DND-41 (cell line): ENCODE measurements around the gene ABLIM2.

Experiments used
- ATAC-seq: fragments of 200-7000 bp; cut with Tn5 transposase; 3 replicates; pipeline ENCODE4 v1.9.1; 2021; ENCODE audit warnings: low read depth; ENCODE audit not compliant: insufficient read depth
- DNase-seq: peaks from one replicate; pipeline ENCODE4 v3.0.0-alpha.2; 2020
- H2AFZ ChIP-seq: 2 replicates; pipeline ENCODE4 v1.6.0; 2012; ENCODE audit warnings: low read depth, low read length
- H3K27ac ChIP-seq: 2 replicates; pipeline ENCODE4 v1.5.1; 2012; ENCODE audit warnings: low read length, inconsistent platforms
- H3K27me3 ChIP-seq: fragments of 200-600 bp; sonication (generic); 2 replicates; pipeline ENCODE4 v1.6.0; 2012; ENCODE audit warnings: low read length, mild to moderate bottlenecking, inconsistent platforms; ENCODE audit not compliant: insufficient read depth, poor library complexity
- H3K36me3 ChIP-seq: 2 replicates; pipeline ENCODE4 v1.5.1; 2012; ENCODE audit warnings: low read length, inconsistent platforms; ENCODE audit not compliant: insufficient read depth
- H3K4me1 ChIP-seq: 2 replicates; pipeline ENCODE4 v1.5.1; 2012; ENCODE audit warnings: mild to moderate bottlenecking, low read length; ENCODE audit not compliant: insufficient read depth
- H3K4me2 ChIP-seq: 2 replicates; pipeline ENCODE4 v1.6.0; 2012; ENCODE audit warnings: mild to moderate bottlenecking, moderate library complexity, low read length, inconsistent platforms; ENCODE audit not compliant: insufficient read depth
- H3K4me3 ChIP-seq, 2 experiments: fragments of 200-600 bp in 1 of 2; shearing (Covaris generic) in 1 of 2; 2 replicates each; pipeline ENCODE4 v1.5.1; 2012 to 2016; ENCODE audit warnings: inconsistent platforms in 2 of 2, low read length in 2 of 2, mild to moderate bottlenecking in 2 of 2, low read depth in 1 of 2, moderate library complexity in 1 of 2
- H3K79me2 ChIP-seq: 2 replicates; pipeline ENCODE4 v1.6.0; 2012; ENCODE audit warnings: low read length, inconsistent platforms; ENCODE audit not compliant: insufficient read depth
- H3K9ac ChIP-seq: 2 replicates; pipeline ENCODE4 v1.6.0; 2012; ENCODE audit warnings: low read depth, mild to moderate bottlenecking, inconsistent platforms, low read length, moderate library complexity
- H3K9me3 ChIP-seq: 2 replicates; pipeline ENCODE4 v1.5.1; 2012; ENCODE audit warnings: low read length, moderate library complexity, mild to moderate bottlenecking, inconsistent platforms; ENCODE audit not compliant: insufficient read depth, severe bottlenecking
- H4K20me1 ChIP-seq: 2 replicates; pipeline ENCODE4 v1.6.0; 2012; ENCODE audit warnings: low read length; ENCODE audit not compliant: insufficient read depth
- CTCF ChIP-seq: IDR thresholded peaks from 2 replicates; pipeline ENCODE4 v1.5.1; 2012; ENCODE audit warnings: borderline replicate concordance, low read length, moderate library complexity, mild to moderate bottlenecking; ENCODE audit not compliant: poor library complexity, severe bottlenecking; ENCODE audit errors: extremely low read depth
- EZH2 ChIP-seq: IDR thresholded peaks from 3 replicates; pipeline ENCODE4 v1.6.1; 2012; ENCODE audit warnings: borderline replicate concordance, low read depth, mild to moderate bottlenecking, moderate library complexity, low read length, inconsistent platforms; ENCODE audit not compliant: severe bottlenecking

The ABLIM2 gene

DNA sequence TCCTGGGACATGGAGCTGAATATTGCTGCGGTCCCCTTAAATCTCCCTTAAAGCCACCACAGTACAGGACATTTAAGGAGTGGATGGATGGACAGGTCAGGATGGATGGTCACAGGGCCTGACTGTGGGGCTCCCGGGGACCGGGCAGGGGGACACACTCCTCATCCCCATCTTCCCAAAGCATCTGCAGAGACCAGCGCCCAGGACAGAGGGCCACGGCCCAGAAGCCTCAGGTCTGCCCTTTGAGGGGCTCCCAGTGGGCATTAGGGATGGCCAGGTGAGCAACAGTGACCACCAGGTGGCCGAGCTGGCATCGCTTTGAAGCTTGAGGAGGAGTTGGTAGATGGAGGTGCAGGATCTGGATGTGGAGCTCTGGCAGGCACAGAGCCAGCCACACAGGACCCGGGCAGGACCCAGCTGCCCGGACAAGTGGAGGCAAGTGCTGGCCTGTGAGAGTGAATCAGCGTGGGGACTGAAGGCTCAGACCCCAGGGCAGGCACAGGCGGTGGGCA, 51.4 kb downstream of the ABLIM2 start:
- Histone ChIP-seq H3K9me3 (no peaks in the 10 kb centered on the region), H3K27ac (no peak overlapping the region), H3K27me3 (no peaks in the 10 kb centered on the region), H3K36me3 (no peaks in the 10 kb centered on the region), H3K4me1 (no peaks in the 10 kb centered on the region), H3K4me2 (no peak overlapping the region), H3K4me3 (no peak overlapping the region), H3K79me2 (no peaks in the 10 kb centered on the region), H2AFZ (no peak overlapping the region), H4K20me1 (peaks cover 4% of the 10 kb centered on the region; the same call in 1 of the 2 replicates), H3K9ac (no peak overlapping the region)
- DNase-seq: no peak
- TF ChIP-seq EZH2: no peak
- no peak for TF ChIP-seq CTCF
- no peak for ATAC-seq

- peaks cover 8% of the 10 kb centered on the region; the same call in 1 of the 2 replicates for H4K20me1 ChIP-seq
- ATAC-seq (no peak), DNase-seq (no peak)
- no peak overlapping the region for H3K27ac ChIP-seq
- H3K36me3 ChIP-seq: no peaks in the 10 kb centered on the region
- H3K79me2 ChIP-seq: no peaks in the 10 kb centered on the region
- no peak overlapping the region for H2AFZ ChIP-seq
- no peaks in the 10 kb centered on the region for H3K27me3 ChIP-seq
- H3K4me2 ChIP-seq: no peak overlapping the region
- H3K9me3 ChIP-seq: no peaks in the 10 kb centered on the region
- TF ChIP-seq CTCF: no peak
- TF ChIP-seq EZH2: no peak
- H3K4me1 ChIP-seq: no peaks in the 10 kb centered on the region
- H3K4me3 ChIP-seq: no peak overlapping the region
- no peak overlapping the region for H3K9ac ChIP-seq
Measured at GRCh38 chr4:8106451-8107025, 52.1 kb downstream of the ABLIM2 start.

- peaks cover 8% of the 10 kb centered on the region; the same call in 1 of the 2 replicates for H4K20me1 ChIP-seq
- H3K36me3 ChIP-seq: no peaks in the 10 kb centered on the region
- no peaks in the 10 kb centered on the region for H3K79me2 ChIP-seq
- H3K9ac ChIP-seq: no peak overlapping the region
- H3K27me3 ChIP-seq: no peaks in the 10 kb centered on the region
- no peak overlapping the region for H2AFZ ChIP-seq
- H3K4me1 ChIP-seq: no peaks in the 10 kb centered on the region
- TF ChIP-seq CTCF (no peak), EZH2 (no peak)
- DNase-seq (no peak), ATAC-seq (no peak)
- no peak overlapping the region for H3K27ac ChIP-seq
- H3K9me3 ChIP-seq: no peaks in the 10 kb centered on the region
- H3K4me2 ChIP-seq: no peak overlapping the region
- H3K4me3 ChIP-seq: no peak overlapping the region
Measured at GRCh38 chr4:8105306-8106100, 53.1 kb downstream of the ABLIM2 start.
